HG02938 (cell line): Measurements from ENCODE around the gene PPIA.
"Not testable (repeated sequence)": the region's sequence is repeated elsewhere in the genome, so short reads cannot be mapped to it uniquely, and the experiment has no call there.

Experiments used
- ATAC-seq: cut with Tn5 transposase; IDR thresholded peaks from one replicate; pipeline ENCODE4 v1.9.1; 2021; ENCODE audit warnings: mild to moderate bottlenecking, moderate library complexity; ENCODE audit not compliant: unreplicated experiment

The PPIA gene

GRCh38 chr7:44819292-44819691, 22.8 kb downstream of the PPIA start:
- no peak for ATAC-seq

GRCh38 chr7:44823255-44823781, 26.8 kb downstream of the PPIA start:
- no peak for ATAC-seq

DNA sequence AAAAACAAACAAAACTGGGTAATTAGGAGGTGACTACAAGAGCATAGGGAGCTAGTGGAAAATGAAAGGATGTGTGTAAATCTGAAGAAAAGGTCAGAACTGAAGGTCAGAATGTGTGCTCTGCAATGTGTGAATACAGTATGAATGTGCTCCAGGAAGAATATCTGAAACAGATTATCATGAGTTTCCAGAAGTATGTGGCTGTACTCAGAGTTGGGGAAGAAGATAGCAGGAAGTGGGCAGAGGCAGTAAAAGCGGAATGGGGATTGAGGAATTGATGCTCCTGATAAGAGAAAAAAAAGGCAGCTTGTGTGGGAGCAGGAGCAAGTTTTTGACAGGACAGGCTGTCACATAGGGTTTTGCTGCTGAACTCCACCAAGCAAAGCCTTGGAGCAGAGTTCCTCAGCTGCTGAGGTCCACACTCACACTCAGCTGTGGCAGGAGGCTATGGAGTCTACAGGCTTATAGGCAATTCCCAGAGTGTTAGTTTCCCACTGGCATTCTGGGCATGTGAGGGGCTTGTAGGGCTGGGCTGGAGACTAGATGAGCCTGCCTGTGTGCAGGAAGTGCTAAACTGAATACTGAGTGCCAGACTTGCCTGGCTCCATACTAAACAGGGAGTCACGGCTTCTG, 28.5 kb downstream of the PPIA start:
- ATAC-seq: no peak

- ATAC-seq: no peak
Measured at GRCh38 chr7:44827567-44827966, 31.1 kb downstream of the PPIA start.

- ATAC-seq: no peak
Measured at GRCh38 chr7:44838751-44839150, 42.3 kb downstream of the PPIA start.

DNA sequence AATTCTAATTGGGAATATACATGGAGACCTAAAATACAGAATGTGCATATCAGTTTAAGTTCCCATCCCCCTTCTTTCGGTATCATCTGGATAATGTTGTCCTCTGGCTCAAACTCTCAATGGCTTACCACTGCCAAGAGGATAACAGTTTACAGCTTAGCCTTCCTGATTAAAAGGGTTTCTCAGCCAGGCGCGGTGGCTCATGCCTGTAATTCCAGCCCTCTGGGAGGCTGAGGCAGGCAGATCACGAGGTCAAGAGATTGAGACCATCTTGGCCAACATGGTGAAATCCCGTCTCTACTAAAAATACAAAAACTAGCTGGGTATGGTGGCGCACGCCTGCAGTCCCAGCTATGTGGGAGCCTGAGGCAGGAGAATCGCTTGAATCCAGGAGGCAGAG, 46.2 kb downstream of the PPIA start:
- not testable (repeated sequence) for ATAC-seq

- not testable (repeated sequence) for ATAC-seq
Measured at GRCh38 chr7:44843440-44843839, 47.0 kb downstream of the PPIA start.

DNA sequence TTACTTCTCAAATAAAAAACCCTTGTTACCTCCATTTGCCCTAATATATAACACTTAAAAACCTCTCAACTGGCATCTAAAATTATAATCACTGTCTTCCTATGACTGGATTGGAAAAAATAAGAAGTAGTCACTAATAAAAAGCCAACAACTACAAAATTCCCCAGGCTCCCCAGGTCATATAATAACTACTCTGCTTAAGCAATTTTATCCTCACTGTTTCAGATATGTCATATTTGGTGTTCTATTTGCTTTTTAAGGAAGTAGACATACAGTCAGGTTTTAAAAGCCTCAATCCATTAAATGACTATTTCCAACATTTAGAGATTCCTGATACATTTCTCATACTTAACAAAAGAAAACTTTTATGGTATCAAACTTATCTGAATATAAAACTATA, 49.0 kb downstream of the PPIA start:
- no peak for ATAC-seq

DNA sequence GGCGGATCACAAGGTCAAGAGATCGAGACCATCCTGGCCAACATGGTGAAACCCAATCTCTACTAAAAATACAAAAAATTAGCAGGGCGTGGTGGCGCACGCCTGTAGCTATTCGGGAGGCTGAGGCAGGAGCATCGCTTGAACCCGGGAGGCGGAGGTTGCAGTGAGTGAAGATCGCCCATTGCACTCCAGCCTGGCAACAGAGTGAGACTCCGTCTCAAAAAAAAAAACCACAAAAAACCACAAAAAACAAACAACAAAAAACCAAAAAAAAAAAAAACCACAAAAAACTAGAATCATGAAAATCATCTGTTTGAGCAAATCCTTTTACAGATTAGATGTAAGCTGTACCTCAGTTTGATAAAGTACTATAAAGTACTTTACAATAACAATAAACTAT, 49.9 kb downstream of the PPIA start:
- ATAC-seq: not testable (repeated sequence)

- ATAC-seq: no peak
Measured at GRCh38 chr7:44846816-44847508, 50.5 kb downstream of the PPIA start.

- peak; percentile 58 for ATAC-seq
Measured at GRCh38 chr7:44847509-44847919, 51.0 kb downstream of the PPIA start.

DNA sequence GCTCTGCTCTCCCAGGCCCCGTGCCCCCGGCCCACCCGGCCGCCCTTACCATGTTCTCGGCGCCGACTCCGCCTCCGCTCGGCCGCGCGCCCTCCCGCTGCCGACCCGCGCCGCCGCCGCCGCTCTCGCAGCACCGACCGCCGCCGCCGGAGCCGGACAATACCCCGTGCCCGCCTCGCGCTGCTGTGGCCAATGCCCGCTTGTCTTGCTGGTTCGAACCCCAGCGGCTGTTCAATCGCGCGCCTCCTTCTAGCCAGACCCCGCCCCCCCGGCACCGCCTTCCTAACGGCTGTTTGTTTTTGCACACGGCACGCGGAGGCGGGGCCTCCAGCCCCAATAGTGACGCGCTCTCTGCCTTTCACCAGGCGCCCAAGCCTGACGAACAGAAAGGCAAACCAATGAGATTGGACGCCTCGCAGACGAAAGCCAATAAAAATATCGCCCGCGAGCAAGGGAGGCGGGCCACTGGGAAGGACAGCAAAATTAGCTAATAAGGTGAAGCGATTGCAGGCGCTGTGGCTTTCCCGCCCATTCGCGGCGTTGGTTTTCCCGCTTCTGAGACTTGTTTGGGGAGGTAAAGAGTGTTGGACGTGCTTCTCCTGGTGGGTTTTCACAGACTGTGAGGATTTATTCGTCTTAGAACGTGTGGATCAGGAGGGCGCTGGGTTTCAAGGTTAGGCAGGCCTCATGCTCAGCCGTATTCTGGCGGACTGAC, 51.6 kb downstream of the PPIA start, which contains the start of gene H2AZ2:
H2AZ2 (minus strand) TSS at position 168 of the 715 bp plus-strand sequence; CDS start at position 52, 116 bp downstream.
- ATAC-seq: peak; percentile 89

- no peak for ATAC-seq
Measured at GRCh38 chr7:44849259-44849884, 52.9 kb downstream of the PPIA start.

GRCh38 chr7:44849885-44850544, 53.5 kb downstream of the PPIA start:
- ATAC-seq: no peak

- no peak for ATAC-seq
Measured at GRCh38 chr7:44852590-44852989, 56.1 kb downstream of the PPIA start.
